GM23338 (cell line): ENCODE results near the gene NFIA. TPM values are rescaled to one million over a fixed set of nuclear protein-coding genes. Genes with fewer than 3 reads are reported as not detected.

Source experiments
- ATAC-seq: fragments of 200-7000 bp; cut with Tn5 transposase; 3 replicates; pipeline ENCODE4 v1.9.1; 2020
- DNase-seq: peaks from one replicate; pipeline ENCODE4 v3.0.0-alpha.2; 2015; ENCODE audit warnings: low spot score
- H2AFZ ChIP-seq: fragments of 200-600 bp; sonication (generic); 2 replicates; pipeline ENCODE4 v1.8.0; 2016; ENCODE audit warnings: antibody characterized with exemption, mild to moderate bottlenecking, moderate library complexity
- H3F3A ChIP-seq: fragments of 200-600 bp; sonication (generic); replicated peaks from 2 replicates; pipeline ENCODE4 v1.8.0; 2017; ENCODE audit warnings: antibody characterized with exemption, mixed run types, low read depth
- H3K27ac ChIP-seq: fragments of 200-600 bp; sonication (generic); 2 replicates; pipeline ENCODE4 v1.6.1; 2016; ENCODE audit warnings: low read depth
- H3K27me3 ChIP-seq: fragments of 200-600 bp; sonication (generic); 2 replicates; pipeline ENCODE4 v1.8.0; 2016; ENCODE audit warnings: mild to moderate bottlenecking, mixed run types, moderate library complexity; ENCODE audit not compliant: insufficient read depth
- H3K36me3 ChIP-seq: fragments of 200-600 bp; sonication (generic); 2 replicates; pipeline ENCODE4 v1.8.0; 2016; ENCODE audit warnings: mild to moderate bottlenecking; ENCODE audit not compliant: insufficient read depth
- H3K4me1 ChIP-seq: fragments of 200-600 bp; sonication (generic); 2 replicates; pipeline ENCODE4 v1.8.0; 2016; ENCODE audit warnings: mild to moderate bottlenecking, moderate library complexity; ENCODE audit not compliant: insufficient read depth
- H3K4me2 ChIP-seq: fragments of 200-600 bp; sonication (generic); 2 replicates; pipeline ENCODE4 v1.7.1; 2017; ENCODE audit warnings: mixed run types
- H3K4me3 ChIP-seq: fragments of 200-600 bp; sonication (generic); 2 replicates; pipeline ENCODE4 v1.6.1; 2016; ENCODE audit warnings: mixed run types
- H3K79me2 ChIP-seq: fragments of 200-600 bp; sonication (generic); replicated peaks from 2 replicates; pipeline ENCODE4 v1.8.0; 2017; ENCODE audit warnings: mild to moderate bottlenecking; ENCODE audit not compliant: insufficient read depth
- H3K9me2 ChIP-seq: fragments of 200-600 bp; sonication (generic); 2 replicates; pipeline ENCODE4 v1.8.0; 2017; ENCODE audit not compliant: insufficient read depth
- H4K20me1 ChIP-seq: fragments of 200-600 bp; sonication (generic); replicated peaks from 2 replicates; pipeline ENCODE4 v1.8.0; 2017; ENCODE audit warnings: mild to moderate bottlenecking; ENCODE audit not compliant: insufficient read depth
- H3K27ac Mint-ChIP-seq: 2 replicates; pipeline ENCODE4 v1.8.0; 2020; ENCODE audit warnings: inconsistent platforms, mild to moderate bottlenecking, moderate library complexity, mixed read lengths
- H3K27me3 Mint-ChIP-seq: 3 replicates; pipeline ENCODE4 v1.8.0; 2022; ENCODE audit warnings: low read depth, mild to moderate bottlenecking, moderate library complexity, mixed read lengths, inconsistent platforms; ENCODE audit not compliant: insufficient read depth, poor library complexity
- H3K36me3 Mint-ChIP-seq: 3 replicates; pipeline ENCODE4 v1.8.0; 2021; ENCODE audit warnings: low read depth, mild to moderate bottlenecking, inconsistent platforms, moderate library complexity, mixed read lengths
- H3K4me1 Mint-ChIP-seq: 3 replicates; pipeline ENCODE4 v1.8.0; 2020; ENCODE audit warnings: mild to moderate bottlenecking, inconsistent platforms, mixed read lengths
- H3K4me3 Mint-ChIP-seq: 3 replicates; pipeline ENCODE4 v1.8.0; 2021; ENCODE audit warnings: moderate library complexity, mild to moderate bottlenecking, inconsistent platforms, mixed read lengths
- H3K9me3 Mint-ChIP-seq: 3 replicates; pipeline ENCODE4 v1.8.0; 2020; ENCODE audit warnings: moderate library complexity, mild to moderate bottlenecking, inconsistent platforms, mixed read lengths
- CREB1 ChIP-seq: fragments of 250-450 bp; sonication (Bioruptor Pico); IDR thresholded peaks from 2 replicates; pipeline ENCODE4 v1.5.0; 2020; ENCODE audit warnings: low read depth, mild to moderate bottlenecking, moderate library complexity
- CTCF ChIP-seq, 2 experiments: fragments of 200-600 bp in 1 of 2; sonication (generic) in 1 of 2; conservative IDR thresholded peaks; 2 replicates each; pipeline versions ENCODE4 v1.5.1 to v1.6.1; 2016 to 2017; ENCODE audit warnings: antibody characterized with exemption in 2 of 2, low read depth in 2 of 2, mild to moderate bottlenecking in 2 of 2, moderate library complexity in 1 of 2
- EZH2 ChIP-seq: fragments of 200-600 bp; sonication (generic); IDR thresholded peaks from one replicate; pipeline ENCODE4 v1.8.0; 2017; ENCODE audit warnings: antibody characterized with exemption, mild to moderate bottlenecking, low read depth; ENCODE audit not compliant: unreplicated experiment
- EZH2phosphoT487 ChIP-seq: fragments of 200-600 bp; sonication (generic); IDR thresholded peaks from one replicate; pipeline ENCODE4 v1.8.1; 2018; ENCODE audit warnings: antibody characterized with exemption; ENCODE audit not compliant: unreplicated experiment
- JUNB ChIP-seq: IDR thresholded peaks from one replicate; pipeline ENCODE4 v1.6.1; 2016; ENCODE audit warnings: antibody characterized with exemption; ENCODE audit not compliant: unreplicated experiment
- NANOG ChIP-seq: IDR thresholded peaks from 2 replicates; pipeline ENCODE4 v1.6.1; 2016; ENCODE audit warnings: antibody characterized with exemption, borderline replicate concordance
- POLR2AphosphoS5 ChIP-seq: IDR thresholded peaks from 2 replicates; pipeline ENCODE4 v1.6.1; 2016; ENCODE audit warnings: antibody characterized with exemption, low read depth
- REST ChIP-seq: IDR thresholded peaks from one replicate; pipeline ENCODE4 v1.6.1; 2018; ENCODE audit warnings: antibody characterized with exemption; ENCODE audit not compliant: unreplicated experiment
- STAT1 ChIP-seq: IDR thresholded peaks from one replicate; pipeline ENCODE4 v1.6.1; 2016; ENCODE audit warnings: antibody characterized with exemption; ENCODE audit not compliant: unreplicated experiment
- ZNF114 ChIP-seq: fragments of 250-450 bp; sonication (Bioruptor Pico); IDR thresholded peaks from 2 replicates; pipeline ENCODE4 v1.5.0; 2020; ENCODE audit warnings: mild to moderate bottlenecking, moderate library complexity
- ZNF331 ChIP-seq: fragments of 250-450 bp; sonication (Bioruptor Pico); IDR thresholded peaks from 2 replicates; pipeline ENCODE4 v1.5.0; 2020; ENCODE audit warnings: low read depth, mild to moderate bottlenecking, moderate library complexity
- ZNF462 ChIP-seq: fragments of 250-450 bp; sonication (Bioruptor Pico); IDR thresholded peaks from 2 replicates; pipeline ENCODE4 v1.5.0; 2020; ENCODE audit warnings: mild to moderate bottlenecking, moderate library complexity
- polyA plus RNA-seq: library from polyadenylated mRNA; unstranded; fragments of >200 nt; fragmentation: Nextera tagmentation; extraction: Ambion mirVana; gene quantifications from 2 replicates; pipeline ENCODE4 v1.2.1, GENCODE V29; 2016
- total RNA-seq: library from RNA; depleted of rRNA; stranded (reverse); fragments of >200 nt; shearing (Covaris generic); gene quantifications from 2 replicates; pipeline ENCODE4 v1.2.3, GENCODE V29; 2014

Gene NFIA
- total and polyA plus RNA-seq, 2 experiments from 2014 or later, result 0.97 to 2.3 TPM

- Histone ChIP-seq H3K4me2 (peak overlapping the region; percentile 41), H3K4me3 (no peak overlapping the region), H3K4me1 (peaks cover 25% of the 10 kb centered on the region), H4K20me1 (no peaks in the 10 kb centered on the region), H3K79me2 (no peaks in the 10 kb centered on the region), H3K9me2 (no peaks in the 10 kb centered on the region), H3K36me3 (no peaks in the 10 kb centered on the region), H3K27me3 (no peaks in the 10 kb centered on the region), H3F3A (no peaks in the 10 kb centered on the region), H2AFZ (no peak overlapping the region), H3K27ac (no peak overlapping the region)
- TF ChIP-seq REST, result no peak
- no peak for TF ChIP-seq EZH2
- TF ChIP-seq CTCF (conservative IDR thresholded peaks at IDR 0.05; ENCODE audit: low read depth in 2 of 2), result no peak
- no peak for TF ChIP-seq JUNB
- no peak for TF ChIP-seq EZH2phosphoT487
- no peak for TF ChIP-seq NANOG
- no peak for TF ChIP-seq ZNF114 (CRISPR knock-in tag)
- no peak for TF ChIP-seq POLR2AphosphoS5
- no peak for TF ChIP-seq ZNF462 (CRISPR knock-in tag)
- no peak for TF ChIP-seq STAT1
- TF ChIP-seq ZNF331 (CRISPR knock-in tag), result no peak
- TF ChIP-seq CREB1, result no peak
- ATAC-seq, result no peak
- H3K9me3 Mint-ChIP-seq, result no peaks in the 10 kb centered on the region
- H3K4me3 Mint-ChIP-seq, result no peak overlapping the region
- H3K27ac Mint-ChIP-seq, result no peak overlapping the region; the same call in 1 of the 2 replicates
- DNase-seq, result no peak
- H3K27me3 Mint-ChIP-seq, result peaks cover 4% of the 10 kb centered on the region
- peaks cover 42% of the 10 kb centered on the region for H3K4me1 Mint-ChIP-seq
- no peaks in the 10 kb centered on the region for H3K36me3 Mint-ChIP-seq
These were observed 370.0 kb downstream of the NFIA start for GRCh38 chr1:61452176-61453035.
